HG02678 (cell line): ENCODE results near the gene TIMM23.

Experiments used
- ATAC-seq: cut with Tn5 transposase; IDR thresholded peaks from one replicate; pipeline ENCODE4 v1.9.1; 2021; ENCODE audit warnings: mild to moderate bottlenecking, moderate library complexity; ENCODE audit not compliant: unreplicated experiment

The TIMM23 gene

GRCh38 chr10:46052057-46052790 is 79.9 kb downstream of the TIMM23 start:
- no peak for ATAC-seq

GRCh38 chr10:46052791-46053375 is 80.6 kb downstream of the TIMM23 start:
- ATAC-seq = no peak
